Astrocyte (in vitro differentiated cells and primary cell): ENCODE results near the gene ARID4B. TPM values are rescaled to one million over a fixed set of nuclear protein-coding genes. Genes with fewer than 3 reads are reported as not detected.

ENCODE experiments used
- DNase-seq: peaks from one replicate; pipeline ENCODE4 v3.0.0-alpha.2; 2010; ENCODE audit warnings: low read depth
- FAIRE-seq: peaks from 2 replicates; lab custom pipeline; 2011; peaks lifted over from hg19 to GRCh38; lab: Jason Lieb, UNC
- H2AFZ ChIP-seq: 2 replicates; pipeline ENCODE4 v1.6.0; 2012; ENCODE audit warnings: low read depth, low read length, inconsistent platforms
- H3K27ac ChIP-seq: 2 replicates; pipeline ENCODE4 v1.5.1; 2011; ENCODE audit warnings: low read depth, low read length, inconsistent platforms
- H3K27me3 ChIP-seq: 2 replicates; pipeline ENCODE4 v1.6.0; 2011; ENCODE audit warnings: low read length, inconsistent platforms; ENCODE audit not compliant: insufficient read depth
- H3K36me3 ChIP-seq: 2 replicates; pipeline ENCODE4 v1.5.1; 2011; ENCODE audit warnings: low read length, inconsistent platforms; ENCODE audit not compliant: insufficient read depth
- H3K4me1 ChIP-seq: 2 replicates; pipeline ENCODE4 v1.5.1; 2011; ENCODE audit warnings: low read length, inconsistent platforms; ENCODE audit not compliant: insufficient read depth
- H3K4me2 ChIP-seq: 2 replicates; pipeline ENCODE4 v1.6.0; 2012; ENCODE audit warnings: low read length, inconsistent platforms
- H3K4me3 ChIP-seq: 2 replicates; pipeline ENCODE4 v1.5.1; 2011; ENCODE audit warnings: low read depth, mild to moderate bottlenecking, low read length, inconsistent platforms; ENCODE audit not compliant: insufficient read depth
- H3K79me2 ChIP-seq: 2 replicates; pipeline ENCODE4 v1.6.0; 2012; ENCODE audit warnings: mild to moderate bottlenecking, low read length, inconsistent platforms; ENCODE audit not compliant: insufficient read depth
- H3K9ac ChIP-seq: 2 replicates; pipeline ENCODE4 v1.6.0; 2012; ENCODE audit warnings: mild to moderate bottlenecking, low read length, inconsistent platforms
- H3K9me3 ChIP-seq: 2 replicates; pipeline ENCODE4 v1.5.1; 2012; ENCODE audit warnings: low read depth, mild to moderate bottlenecking, low read length, inconsistent platforms; ENCODE audit not compliant: insufficient read depth
- H4K20me1 ChIP-seq: 2 replicates; pipeline ENCODE4 v1.6.0; 2012; ENCODE audit warnings: low read length, inconsistent platforms; ENCODE audit not compliant: insufficient read depth
- H3K27ac Mint-ChIP-seq: one replicate; pipeline ENCODE4 v1.8.0; 2021; ENCODE audit warnings: mild to moderate bottlenecking, mixed read lengths; ENCODE audit not compliant: unreplicated experiment
- H3K27me3 Mint-ChIP-seq: one replicate; pipeline ENCODE4 v1.8.0; 2021; ENCODE audit warnings: low read depth, mixed read lengths; ENCODE audit not compliant: unreplicated experiment
- H3K36me3 Mint-ChIP-seq: one replicate; pipeline ENCODE4 v1.8.0; 2021; ENCODE audit warnings: low read depth, mixed read lengths; ENCODE audit not compliant: unreplicated experiment
- H3K4me1 Mint-ChIP-seq: one replicate; pipeline ENCODE4 v1.8.0; 2021; ENCODE audit warnings: low read depth, mixed read lengths; ENCODE audit not compliant: unreplicated experiment
- H3K4me3 Mint-ChIP-seq: one replicate; pipeline ENCODE4 v1.8.0; 2021; ENCODE audit warnings: mild to moderate bottlenecking, moderate library complexity, mixed read lengths; ENCODE audit not compliant: unreplicated experiment
- H3K9me3 Mint-ChIP-seq: one replicate; pipeline ENCODE4 v1.8.0; 2021; ENCODE audit warnings: mild to moderate bottlenecking, mixed read lengths; ENCODE audit not compliant: unreplicated experiment
- EZH2 ChIP-seq: IDR thresholded peaks from 2 replicates; pipeline ENCODE4 v1.6.1; 2012; ENCODE audit warnings: mild to moderate bottlenecking, low read length, inconsistent platforms; ENCODE audit not compliant: insufficient read depth
- total RNA-seq: library from RNA; stranded (reverse); gene quantifications from 2 replicates; pipeline ENCODE4 v1.2.1, GENCODE V29; 2021
- TF ChIP-seq, protein P1 (sequence below): IDR thresholded peaks from 2 replicates; pipeline ENCODE4 v1.5.1; 2011; ENCODE audit warnings: low read depth, mild to moderate bottlenecking, inconsistent platforms, low read length, moderate library complexity; ENCODE audit not compliant: insufficient read depth

The ARID4B gene
- total RNA-seq, 1 donor from 2014 or later: 38.6 TPM

DNA sequence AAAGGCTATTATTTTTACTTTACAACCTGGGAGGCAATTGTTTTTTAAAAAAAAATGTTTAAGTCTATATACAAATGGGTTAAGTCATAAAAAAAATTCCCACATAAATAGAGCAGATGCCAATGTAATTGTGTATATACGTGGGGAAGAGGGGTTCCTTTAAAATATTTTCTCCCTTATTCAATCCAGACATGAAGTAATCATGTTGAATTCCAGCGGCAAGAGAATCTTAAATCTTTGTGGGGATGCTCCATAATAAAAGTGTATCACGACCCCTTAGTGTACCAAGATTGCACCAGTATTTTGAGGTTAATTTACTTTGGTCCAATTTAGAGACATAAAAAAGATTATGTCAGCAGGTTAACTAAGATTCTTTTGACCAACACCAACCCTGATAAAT is 62.1 kb downstream of the ARID4B start:
- Histone ChIP-seq H3K4me2 (no peak overlapping the region), H3K27ac (no peak overlapping the region), H2AFZ (no peak overlapping the region), H3K36me3 (no peaks in the 10 kb centered on the region), H3K9ac (no peak overlapping the region), H3K9me3 (no peaks in the 10 kb centered on the region), H4K20me1 (peaks cover 91% of the 10 kb centered on the region), H3K4me1 (no peaks in the 10 kb centered on the region), H3K79me2 (peaks cover 95% of the 10 kb centered on the region), H3K27me3 (no peaks in the 10 kb centered on the region), H3K4me3 (no peak overlapping the region)
- Mint-ChIP-seq H3K36me3 (peaks cover 2% of the 10 kb centered on the region), H3K27ac (no peak overlapping the region), H3K4me1 (no peaks in the 10 kb centered on the region), H3K27me3 (no peaks in the 10 kb centered on the region), H3K4me3 (no peak overlapping the region), H3K9me3 (no peaks in the 10 kb centered on the region)
- DNase-seq: no peak
- no peak for FAIRE-seq
- TF ChIP-seq, protein P1, sequence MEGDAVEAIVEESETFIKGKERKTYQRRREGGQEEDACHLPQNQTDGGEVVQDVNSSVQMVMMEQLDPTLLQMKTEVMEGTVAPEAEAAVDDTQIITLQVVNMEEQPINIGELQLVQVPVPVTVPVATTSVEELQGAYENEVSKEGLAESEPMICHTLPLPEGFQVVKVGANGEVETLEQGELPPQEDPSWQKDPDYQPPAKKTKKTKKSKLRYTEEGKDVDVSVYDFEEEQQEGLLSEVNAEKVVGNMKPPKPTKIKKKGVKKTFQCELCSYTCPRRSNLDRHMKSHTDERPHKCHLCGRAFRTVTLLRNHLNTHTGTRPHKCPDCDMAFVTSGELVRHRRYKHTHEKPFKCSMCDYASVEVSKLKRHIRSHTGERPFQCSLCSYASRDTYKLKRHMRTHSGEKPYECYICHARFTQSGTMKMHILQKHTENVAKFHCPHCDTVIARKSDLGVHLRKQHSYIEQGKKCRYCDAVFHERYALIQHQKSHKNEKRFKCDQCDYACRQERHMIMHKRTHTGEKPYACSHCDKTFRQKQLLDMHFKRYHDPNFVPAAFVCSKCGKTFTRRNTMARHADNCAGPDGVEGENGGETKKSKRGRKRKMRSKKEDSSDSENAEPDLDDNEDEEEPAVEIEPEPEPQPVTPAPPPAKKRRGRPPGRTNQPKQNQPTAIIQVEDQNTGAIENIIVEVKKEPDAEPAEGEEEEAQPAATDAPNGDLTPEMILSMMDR: no peak
- TF ChIP-seq EZH2: no peak

DNA sequence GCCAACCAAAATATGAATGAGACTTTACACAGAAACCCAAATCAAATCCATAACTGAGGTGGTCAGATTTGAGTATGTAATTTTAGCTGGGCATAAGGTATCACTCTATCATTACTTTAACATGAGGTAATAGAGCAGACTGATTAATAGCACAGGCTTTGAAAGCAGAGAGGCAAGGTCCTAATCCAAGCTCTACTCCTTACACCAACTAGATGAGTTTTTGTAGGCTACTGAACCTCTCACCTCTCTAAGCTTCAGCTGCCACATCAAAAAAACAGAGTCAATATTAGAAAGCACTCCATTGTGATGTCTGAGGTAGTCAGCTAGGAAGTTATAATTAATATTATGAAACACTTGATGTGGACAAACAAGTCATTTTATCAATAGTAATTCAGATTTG is 63.7 kb downstream of the ARID4B start:
- H3K4me3 Mint-ChIP-seq: no peak overlapping the region
- no peak overlapping the region for H3K4me2 ChIP-seq
- no peak overlapping the region for H3K4me3 ChIP-seq
- H3K9ac ChIP-seq: no peak overlapping the region
- no peaks in the 10 kb centered on the region for H3K4me1 ChIP-seq
- TF ChIP-seq EZH2: no peak
- TF ChIP-seq, protein P1: no peak
- no peaks in the 10 kb centered on the region for H3K9me3 Mint-ChIP-seq
- peaks cover 2% of the 10 kb centered on the region for H3K36me3 Mint-ChIP-seq
- peaks cover 91% of the 10 kb centered on the region for H4K20me1 ChIP-seq
- no peak overlapping the region for H3K27ac Mint-ChIP-seq
- H3K27ac ChIP-seq: no peak overlapping the region
- H3K9me3 ChIP-seq: no peaks in the 10 kb centered on the region
- FAIRE-seq (no peak), DNase-seq (no peak)
- peaks cover 3% of the 10 kb centered on the region for H3K36me3 ChIP-seq
- no peaks in the 10 kb centered on the region for H3K27me3 ChIP-seq
- H3K27me3 Mint-ChIP-seq: no peaks in the 10 kb centered on the region
- peaks cover 3% of the 10 kb centered on the region for H3K4me1 Mint-ChIP-seq
- H3K79me2 ChIP-seq: peaks cover 94% of the 10 kb centered on the region
- H2AFZ ChIP-seq: no peak overlapping the region

DNA sequence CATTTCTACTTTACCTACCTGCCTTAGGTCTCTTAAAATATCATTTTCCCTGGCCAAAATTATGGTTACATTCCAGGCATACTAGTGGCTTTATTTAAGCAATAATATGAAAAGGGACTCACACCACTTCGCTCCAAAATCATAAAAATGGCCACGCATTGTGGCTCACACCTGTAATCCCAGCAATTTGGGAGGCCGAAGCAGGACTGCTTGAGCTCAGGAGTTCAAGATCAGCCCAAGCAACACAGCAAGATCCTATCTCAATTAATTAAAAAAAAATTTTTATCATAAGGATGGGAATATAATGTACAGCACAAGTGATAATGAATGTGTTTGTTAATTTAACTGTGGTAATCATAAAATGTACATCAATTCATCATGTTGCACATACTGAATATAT is 65.4 kb downstream of the ARID4B start:
- Mint-ChIP-seq H3K27me3 (no peaks in the 10 kb centered on the region), H3K36me3 (no peaks in the 10 kb centered on the region), H3K4me1 (peaks cover 14% of the 10 kb centered on the region), H3K9me3 (no peaks in the 10 kb centered on the region), H3K27ac (no peak overlapping the region), H3K4me3 (no peak overlapping the region)
- H3K27me3 ChIP-seq: no peaks in the 10 kb centered on the region
- H3K9me3 ChIP-seq: no peaks in the 10 kb centered on the region
- H3K36me3 ChIP-seq: peaks cover 3% of the 10 kb centered on the region
- H3K79me2 ChIP-seq: peaks cover 93% of the 10 kb centered on the region
- FAIRE-seq (no peak), DNase-seq (no peak)
- H3K4me2 ChIP-seq: no peak overlapping the region
- H3K27ac ChIP-seq: no peak overlapping the region
- no peak overlapping the region for H2AFZ ChIP-seq
- H3K4me3 ChIP-seq: no peak overlapping the region
- H3K4me1 ChIP-seq: no peaks in the 10 kb centered on the region
- TF ChIP-seq EZH2: no peak
- TF ChIP-seq, protein P1: no peak
- H4K20me1 ChIP-seq: peaks cover 93% of the 10 kb centered on the region
- no peak overlapping the region for H3K9ac ChIP-seq
